ENCODE data around the gene FBXO41.

The FBXO41 gene

DNA sequence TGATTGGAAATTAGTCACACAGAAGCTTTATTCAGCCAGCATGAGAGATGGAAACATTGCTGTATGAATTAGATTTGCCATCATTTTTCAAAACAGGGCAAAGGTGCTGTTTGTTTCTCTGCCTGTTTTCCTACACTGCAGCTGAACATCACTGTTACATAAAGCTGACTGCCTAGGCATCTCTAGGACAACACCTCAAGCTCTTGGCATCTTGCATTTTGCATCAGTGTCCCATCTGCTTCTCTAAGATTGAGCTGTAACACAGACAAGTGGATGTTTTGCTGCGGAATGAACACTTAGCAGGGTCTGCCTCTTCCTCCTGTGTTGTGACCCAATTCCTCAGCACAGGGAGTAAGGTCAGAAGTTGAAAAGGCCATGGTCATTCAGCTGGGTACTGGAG, 45.3 kb downstream of the FBXO41 start:
- no peak for DNase-seq
- Histone ChIP-seq H2AFZ (ENCODE audit: low read length) (no peak overlapping the region), H3F3A (ENCODE audit: insufficient read depth, low read length) (peaks cover 4% of the 10 kb centered on the region; the same call in 1 of the 2 replicates), H3K79me2 (ENCODE audit: low read length) (peaks cover 93% of the 10 kb centered on the region), H3K4me2 (ENCODE audit: low read depth, low read length) (no peak overlapping the region), H3K9me2 (replicated peaks; ENCODE audit: insufficient read depth, low read length) (no peaks in the 10 kb centered on the region), H3K4me1 (ENCODE audit: low read length) (peaks cover 16% of the 10 kb centered on the region), H3K27ac (ENCODE audit: low read length) (no peak overlapping the region), H3K36me3 (replicated peaks; ENCODE audit: insufficient read depth, low read length) (peaks cover 18% of the 10 kb centered on the region; the same call in 1 of the 2 replicates), H4K20me1 (ENCODE audit: insufficient read depth, low read length) (peaks cover 38% of the 10 kb centered on the region), H3K4me3 (ENCODE audit: low read length) (no peak overlapping the region), H3K27me3 (replicated peaks; ENCODE audit: insufficient read depth, low read length) (no peaks in the 10 kb centered on the region), H3K9ac (ENCODE audit: low read length) (no peak overlapping the region), H3K9me3 (replicated peaks; ENCODE audit: insufficient read depth, low read length) (no peaks in the 10 kb centered on the region)
- TF ChIP-seq, protein P1, sequence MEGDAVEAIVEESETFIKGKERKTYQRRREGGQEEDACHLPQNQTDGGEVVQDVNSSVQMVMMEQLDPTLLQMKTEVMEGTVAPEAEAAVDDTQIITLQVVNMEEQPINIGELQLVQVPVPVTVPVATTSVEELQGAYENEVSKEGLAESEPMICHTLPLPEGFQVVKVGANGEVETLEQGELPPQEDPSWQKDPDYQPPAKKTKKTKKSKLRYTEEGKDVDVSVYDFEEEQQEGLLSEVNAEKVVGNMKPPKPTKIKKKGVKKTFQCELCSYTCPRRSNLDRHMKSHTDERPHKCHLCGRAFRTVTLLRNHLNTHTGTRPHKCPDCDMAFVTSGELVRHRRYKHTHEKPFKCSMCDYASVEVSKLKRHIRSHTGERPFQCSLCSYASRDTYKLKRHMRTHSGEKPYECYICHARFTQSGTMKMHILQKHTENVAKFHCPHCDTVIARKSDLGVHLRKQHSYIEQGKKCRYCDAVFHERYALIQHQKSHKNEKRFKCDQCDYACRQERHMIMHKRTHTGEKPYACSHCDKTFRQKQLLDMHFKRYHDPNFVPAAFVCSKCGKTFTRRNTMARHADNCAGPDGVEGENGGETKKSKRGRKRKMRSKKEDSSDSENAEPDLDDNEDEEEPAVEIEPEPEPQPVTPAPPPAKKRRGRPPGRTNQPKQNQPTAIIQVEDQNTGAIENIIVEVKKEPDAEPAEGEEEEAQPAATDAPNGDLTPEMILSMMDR (IDR thresholded peaks at IDR 0.05; ENCODE audit: low read length), result no peak
- no peak for TF ChIP-seq EZH2phosphoT487 (IDR thresholded peaks at IDR 0.05; ENCODE audit: low read length)
- no peak for TF ChIP-seq EZH2 (optimal IDR thresholded peaks at IDR 0.05; ENCODE audit: low read depth, low read length)

DNA sequence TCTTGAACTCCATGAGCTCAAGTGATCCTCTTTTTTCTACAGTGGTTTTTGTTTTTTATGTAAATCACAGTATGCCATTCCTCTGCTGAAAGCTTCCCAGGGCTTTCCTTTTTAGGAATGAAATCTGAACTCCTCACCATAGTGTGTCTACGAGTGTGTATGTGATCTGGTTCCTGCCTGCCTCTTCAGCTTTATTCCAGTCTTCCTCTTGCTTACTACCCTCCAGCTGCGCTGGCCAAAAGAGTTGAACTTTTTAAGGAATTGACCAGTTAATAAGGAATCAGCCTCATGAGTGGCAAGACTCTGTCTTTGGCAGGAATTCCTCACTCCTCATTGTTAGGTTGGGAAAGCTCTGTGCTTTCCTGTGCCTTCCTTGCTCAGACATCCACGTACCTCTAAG, 46.1 kb downstream of the FBXO41 start:
- H3K9me3 ChIP-seq (replicated peaks; ENCODE audit: insufficient read depth, low read length), result no peaks in the 10 kb centered on the region
- H4K20me1 ChIP-seq (ENCODE audit: insufficient read depth, low read length), result peaks cover 38% of the 10 kb centered on the region

DNA sequence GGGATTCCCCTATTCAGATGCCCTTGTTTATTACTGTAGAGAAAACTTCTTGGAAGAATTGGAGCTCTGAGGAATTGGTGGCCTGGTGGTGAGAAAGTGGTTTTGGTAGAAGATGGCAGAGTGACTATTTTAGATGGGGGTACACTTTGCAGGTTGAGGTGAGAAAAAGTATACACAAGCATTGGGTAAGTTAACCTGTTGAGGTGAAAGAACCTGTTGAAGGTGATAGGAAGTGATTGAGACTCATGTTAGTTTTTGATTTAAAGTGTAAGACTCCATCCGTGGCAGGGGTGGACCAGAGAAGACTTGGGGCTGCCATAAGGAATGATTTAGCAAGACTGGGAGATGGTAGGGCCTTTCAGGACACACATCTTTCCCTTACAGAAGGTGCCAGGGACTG, 47.1 kb downstream of the FBXO41 start:
- Histone ChIP-seq H3K9me2 (replicated peaks; ENCODE audit: insufficient read depth, low read length) (no peaks in the 10 kb centered on the region), H3K4me3 (ENCODE audit: low read length) (no peak overlapping the region), H3K27ac (ENCODE audit: low read length) (no peak overlapping the region), H3F3A (ENCODE audit: insufficient read depth, low read length) (peaks cover 9% of the 10 kb centered on the region; the same call in 1 of the 2 replicates), H3K4me2 (ENCODE audit: low read depth, low read length) (no peak overlapping the region), H3K36me3 (replicated peaks; ENCODE audit: insufficient read depth, low read length) (peaks cover 14% of the 10 kb centered on the region; the same call in 1 of the 2 replicates), H3K27me3 (replicated peaks; ENCODE audit: insufficient read depth, low read length) (no peaks in the 10 kb centered on the region), H3K9me3 (replicated peaks; ENCODE audit: insufficient read depth, low read length) (no peaks in the 10 kb centered on the region), H4K20me1 (ENCODE audit: insufficient read depth, low read length) (peaks cover 38% of the 10 kb centered on the region), H3K4me1 (ENCODE audit: low read length) (peaks cover 16% of the 10 kb centered on the region), H2AFZ (ENCODE audit: low read length) (no peak overlapping the region), H3K9ac (ENCODE audit: low read length) (no peak overlapping the region), H3K79me2 (ENCODE audit: low read length) (peaks cover 84% of the 10 kb centered on the region)
- no peak for TF ChIP-seq EZH2phosphoT487 (IDR thresholded peaks at IDR 0.05; ENCODE audit: low read length)
- TF ChIP-seq, protein P1 (IDR thresholded peaks at IDR 0.05; ENCODE audit: low read length), result no peak
- no peak for TF ChIP-seq EZH2 (optimal IDR thresholded peaks at IDR 0.05; ENCODE audit: low read depth, low read length)
- no peak for DNase-seq

More for the DNA sequence above, 46.1 kb downstream of the FBXO41 start:
- no peak overlapping the region for H3K9ac ChIP-seq (ENCODE audit: low read length)
- H3K4me1 ChIP-seq (ENCODE audit: low read length), result peaks cover 16% of the 10 kb centered on the region
- H3K27me3 ChIP-seq (replicated peaks; ENCODE audit: insufficient read depth, low read length), result no peaks in the 10 kb centered on the region
- no peak overlapping the region for H3K4me2 ChIP-seq (ENCODE audit: low read depth, low read length)
- H2AFZ ChIP-seq (ENCODE audit: low read length), result no peak overlapping the region
- no peaks in the 10 kb centered on the region for H3K9me2 ChIP-seq (replicated peaks; ENCODE audit: insufficient read depth, low read length)
- no peak overlapping the region for H3K27ac ChIP-seq (ENCODE audit: low read length)
- H3K36me3 ChIP-seq (replicated peaks; ENCODE audit: insufficient read depth, low read length), result peaks cover 14% of the 10 kb centered on the region; the same call in 1 of the 2 replicates
- no peak for TF ChIP-seq EZH2 (optimal IDR thresholded peaks at IDR 0.05; ENCODE audit: low read depth, low read length)
- TF ChIP-seq, protein P1 (IDR thresholded peaks at IDR 0.05; ENCODE audit: low read length), result no peak
- no peak for TF ChIP-seq EZH2phosphoT487 (IDR thresholded peaks at IDR 0.05; ENCODE audit: low read length)
- H3K4me3 ChIP-seq (ENCODE audit: low read length), result no peak overlapping the region
- peaks cover 86% of the 10 kb centered on the region for H3K79me2 ChIP-seq (ENCODE audit: low read length)
- H3F3A ChIP-seq (ENCODE audit: insufficient read depth, low read length), result peaks cover 9% of the 10 kb centered on the region; the same call in 1 of the 2 replicates
- DNase-seq, result no peak

Data from MM.1S (cell line).